ENCODE results near the gene MRPL51. TPM values are rescaled to one million over a fixed set of nuclear protein-coding genes. Genes with fewer than 3 reads are reported as not detected.
A peak's percentile ranks its signal among the peaks of the same experiment; 100 is the strongest.
"Not testable (repeated sequence)": the region's sequence is repeated elsewhere in the genome, so short reads cannot be mapped to it uniquely, and the experiment has no call there.

The MRPL51 gene
- total RNA-seq, 1 donor: 68.8 TPM

DNA sequence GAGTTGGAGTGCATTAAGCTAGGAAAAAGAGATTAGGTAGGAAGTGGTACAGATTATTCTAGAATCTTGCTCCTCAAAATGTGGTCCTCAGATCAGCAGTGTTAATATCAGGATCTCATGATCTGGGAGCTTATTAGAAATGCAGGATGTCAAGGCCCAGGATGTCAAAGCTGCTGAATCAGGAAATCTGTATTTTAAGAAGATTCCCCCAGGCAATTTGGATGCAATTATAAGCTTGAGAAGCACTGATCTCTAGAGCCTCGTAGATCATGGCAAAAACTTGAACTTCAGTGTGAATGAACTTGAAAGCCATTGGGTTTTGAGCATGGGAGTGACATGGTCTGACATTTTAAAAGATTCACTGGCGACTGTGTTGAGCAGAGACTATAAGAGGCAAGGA, 7.4 kb upstream of the MRPL51 start:
- no peak for DNase-seq (ENCODE audit: insufficient read length, low spot score, missing footprints)

DNA sequence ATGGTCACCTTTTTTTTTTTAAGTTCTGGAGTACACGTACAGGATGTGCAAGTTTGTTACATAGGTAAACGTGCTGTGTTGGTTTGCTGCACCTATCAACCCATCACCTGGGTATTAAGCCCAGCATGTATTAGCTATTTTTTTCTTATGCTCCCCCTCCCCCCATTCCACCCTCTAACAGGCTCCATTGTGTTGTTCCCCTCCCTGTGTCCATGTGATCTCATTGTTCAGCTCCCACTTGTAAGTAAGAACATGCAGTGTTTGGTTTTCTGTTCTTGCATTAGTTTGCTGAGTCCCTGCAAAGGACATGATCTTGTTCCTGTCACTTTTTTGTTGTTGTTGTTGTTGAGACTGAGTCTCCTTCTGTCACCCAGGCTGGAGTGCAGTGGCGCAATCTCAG, 4.2 kb upstream of the MRPL51 start:
- H4K20me1 ChIP-seq (ENCODE audit: insufficient read depth, low read length); H3K4me2 ChIP-seq (ENCODE audit: insufficient read depth, low read length); H3K4me3 ChIP-seq (ENCODE audit: insufficient read depth, low read length); H2AFZ ChIP-seq (ENCODE audit: low read length); H3K27me3 ChIP-seq (ENCODE audit: insufficient read depth, low read length); H3K9me3 ChIP-seq (ENCODE audit: low read depth, low read length); DNase-seq (ENCODE audit: insufficient read length, low spot score, missing footprints); H3K27ac ChIP-seq (ENCODE audit: low read depth, low read length): not testable (repeated sequence)
- H3K4me1 ChIP-seq (ENCODE audit: insufficient read depth, low read length): peaks cover 16% of the 10 kb centered on the region
- H3K79me2 ChIP-seq (ENCODE audit: insufficient read depth, low read length): peaks cover 62% of the 10 kb centered on the region
- peaks cover 36% of the 10 kb centered on the region for H3K36me3 ChIP-seq (ENCODE audit: insufficient read depth, low read length)

More for the DNA sequence above, 7.4 kb upstream of the MRPL51 start:
- no peak overlapping the region for H3K4me2 ChIP-seq (ENCODE audit: insufficient read depth, low read length)
- TF ChIP-seq, protein P1, sequence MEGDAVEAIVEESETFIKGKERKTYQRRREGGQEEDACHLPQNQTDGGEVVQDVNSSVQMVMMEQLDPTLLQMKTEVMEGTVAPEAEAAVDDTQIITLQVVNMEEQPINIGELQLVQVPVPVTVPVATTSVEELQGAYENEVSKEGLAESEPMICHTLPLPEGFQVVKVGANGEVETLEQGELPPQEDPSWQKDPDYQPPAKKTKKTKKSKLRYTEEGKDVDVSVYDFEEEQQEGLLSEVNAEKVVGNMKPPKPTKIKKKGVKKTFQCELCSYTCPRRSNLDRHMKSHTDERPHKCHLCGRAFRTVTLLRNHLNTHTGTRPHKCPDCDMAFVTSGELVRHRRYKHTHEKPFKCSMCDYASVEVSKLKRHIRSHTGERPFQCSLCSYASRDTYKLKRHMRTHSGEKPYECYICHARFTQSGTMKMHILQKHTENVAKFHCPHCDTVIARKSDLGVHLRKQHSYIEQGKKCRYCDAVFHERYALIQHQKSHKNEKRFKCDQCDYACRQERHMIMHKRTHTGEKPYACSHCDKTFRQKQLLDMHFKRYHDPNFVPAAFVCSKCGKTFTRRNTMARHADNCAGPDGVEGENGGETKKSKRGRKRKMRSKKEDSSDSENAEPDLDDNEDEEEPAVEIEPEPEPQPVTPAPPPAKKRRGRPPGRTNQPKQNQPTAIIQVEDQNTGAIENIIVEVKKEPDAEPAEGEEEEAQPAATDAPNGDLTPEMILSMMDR (IDR thresholded peaks at IDR 0.05; ENCODE audit: extremely low read depth, low read depth, low read length): no peak
- no peak overlapping the region for H3K27ac ChIP-seq (ENCODE audit: low read depth, low read length)
- H4K20me1 ChIP-seq (ENCODE audit: insufficient read depth, low read length): no peaks in the 10 kb centered on the region
- no peaks in the 10 kb centered on the region for H3K9me3 ChIP-seq (ENCODE audit: low read depth, low read length)
- no peak overlapping the region for H2AFZ ChIP-seq (ENCODE audit: low read length)
- peaks cover under 1% of the 10 kb centered on the region for H3K4me1 ChIP-seq (ENCODE audit: insufficient read depth, low read length)
- no peak overlapping the region for H3K4me3 ChIP-seq (ENCODE audit: insufficient read depth, low read length)
- peaks cover 61% of the 10 kb centered on the region for H3K79me2 ChIP-seq (ENCODE audit: insufficient read depth, low read length)
- H3K36me3 ChIP-seq (ENCODE audit: insufficient read depth, low read length): peaks cover 54% of the 10 kb centered on the region
- H3K27me3 ChIP-seq (ENCODE audit: insufficient read depth, low read length): no peaks in the 10 kb centered on the region

DNA sequence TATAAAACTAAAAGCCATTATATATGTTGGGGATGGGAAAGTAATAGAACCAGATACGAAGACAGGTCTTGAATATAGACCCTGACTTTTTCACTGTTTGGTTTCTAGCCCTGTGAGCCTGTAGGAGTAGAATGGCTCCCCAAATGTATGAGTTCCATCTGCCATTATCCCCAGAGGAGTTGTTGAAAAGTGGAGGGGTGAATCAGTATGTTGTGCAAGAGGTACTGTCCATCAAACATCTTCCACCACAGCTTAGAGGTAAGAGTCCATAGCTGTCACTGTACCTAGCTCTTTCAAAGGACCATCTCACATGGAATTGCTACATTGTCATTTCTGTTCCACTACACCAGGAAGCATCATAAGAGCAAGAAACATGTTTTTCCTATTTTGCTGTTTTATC, 1.9 kb upstream of the MRPL51 start:
- Histone ChIP-seq H3K27ac (ENCODE audit: low read depth, low read length) (peak overlapping the region; percentile 55), H3K27me3 (ENCODE audit: insufficient read depth, low read length) (no peaks in the 10 kb centered on the region), H3K4me1 (ENCODE audit: insufficient read depth, low read length) (peaks cover 21% of the 10 kb centered on the region), H3K79me2 (ENCODE audit: insufficient read depth, low read length) (peaks cover 50% of the 10 kb centered on the region), H4K20me1 (ENCODE audit: insufficient read depth, low read length) (no peaks in the 10 kb centered on the region), H3K4me3 (ENCODE audit: insufficient read depth, low read length) (peak overlapping the region; percentile 81), H3K9me3 (ENCODE audit: low read depth, low read length) (no peaks in the 10 kb centered on the region), H3K4me2 (ENCODE audit: insufficient read depth, low read length) (peak overlapping the region; percentile 100), H2AFZ (ENCODE audit: low read length) (peak overlapping the region; percentile 88), H3K36me3 (ENCODE audit: insufficient read depth, low read length) (peaks cover 30% of the 10 kb centered on the region)
- DNase-seq (ENCODE audit: insufficient read length, low spot score, missing footprints): no peak
- TF ChIP-seq, protein P1 (IDR thresholded peaks at IDR 0.05; ENCODE audit: extremely low read depth, low read depth, low read length): no peak

DNA sequence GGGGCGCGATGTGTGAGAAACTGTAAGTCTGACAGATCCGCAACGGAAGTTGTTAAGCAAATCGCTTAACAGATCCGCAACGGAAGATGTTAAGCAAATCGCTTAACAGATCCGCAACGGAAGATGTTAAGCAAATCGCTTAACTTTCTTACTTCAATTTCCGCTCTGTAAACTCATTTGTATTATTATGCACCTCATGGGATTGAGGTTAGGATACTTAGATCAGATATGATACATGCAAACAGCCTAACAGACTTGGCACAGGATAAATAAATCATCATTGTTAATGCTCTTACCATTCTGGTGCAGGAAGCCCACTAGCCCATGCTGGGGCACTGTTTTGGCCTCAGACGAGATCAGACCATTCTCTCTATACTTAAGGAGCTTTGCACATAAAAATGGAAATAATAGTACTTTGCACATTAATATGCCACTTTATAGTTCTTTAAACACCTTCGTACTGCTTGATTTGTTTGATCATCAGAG, 1.2 kb upstream of the MRPL51 start:
- Histone ChIP-seq H3K79me2 (ENCODE audit: insufficient read depth, low read length) (peaks cover 48% of the 10 kb centered on the region), H3K4me2 (ENCODE audit: insufficient read depth, low read length) (peak overlapping the region; percentile 100), H3K4me1 (ENCODE audit: insufficient read depth, low read length) (peaks cover 21% of the 10 kb centered on the region), H4K20me1 (ENCODE audit: insufficient read depth, low read length) (no peaks in the 10 kb centered on the region), H3K36me3 (ENCODE audit: insufficient read depth, low read length) (peaks cover 29% of the 10 kb centered on the region), H3K9me3 (ENCODE audit: low read depth, low read length) (no peaks in the 10 kb centered on the region), H3K27ac (ENCODE audit: low read depth, low read length) (peak overlapping the region; percentile 55), H2AFZ (ENCODE audit: low read length) (peak overlapping the region; percentile 88), H3K27me3 (ENCODE audit: insufficient read depth, low read length) (no peaks in the 10 kb centered on the region), H3K4me3 (ENCODE audit: insufficient read depth, low read length) (peak overlapping the region; percentile 81)
- no peak for DNase-seq (ENCODE audit: insufficient read length, low spot score, missing footprints)
- TF ChIP-seq, protein P1 (IDR thresholded peaks at IDR 0.05; ENCODE audit: extremely low read depth, low read depth, low read length): peak; percentile 22

Measured in osteoblast (primary cell).